G401.6 (cell line): ENCODE results near the gene WFDC2.

Experiments used
- FAIRE-seq: peaks from 2 replicates; lab custom pipeline; 2012; peaks lifted over from hg19 to GRCh38; lab: Jason Lieb, UNC

WFDC2 gene

GRCh38 chr20:45469336-45470261 lies at the start of gene WFDC2:
Gene WFDC2 (plus strand): TSS chr20:45469753. CDS start chr20:45469782, 29 bp downstream.
- FAIRE-seq, result no peak

GRCh38 chr20:45420125-45420524 lies 49.4 kb upstream of the WFDC2 start:
- FAIRE-seq, result no peak

- no peak for FAIRE-seq
Observed at GRCh38 chr20:45423700-45424099, 45.9 kb upstream of the WFDC2 start.

- no peak for FAIRE-seq
Observed at GRCh38 chr20:45425561-45425960, 44.0 kb upstream of the WFDC2 start.

- no peak for FAIRE-seq
Observed at GRCh38 chr20:45426320-45427016, 43.1 kb upstream of the WFDC2 start.

- FAIRE-seq, result no peak
Observed at GRCh38 chr20:45427236-45428149, 42.1 kb upstream of the WFDC2 start.

- no peak for FAIRE-seq
Observed at GRCh38 chr20:45429618-45430017, 39.9 kb upstream of the WFDC2 start.

GRCh38 chr20:45432294-45432693 lies 37.3 kb upstream of the WFDC2 start:
- no peak for FAIRE-seq

- FAIRE-seq, result no peak
Observed at GRCh38 chr20:45433316-45433715, 36.2 kb upstream of the WFDC2 start.

GRCh38 chr20:45433976-45434375 lies 35.6 kb upstream of the WFDC2 start:
- FAIRE-seq, result no peak

GRCh38 chr20:45436732-45437485 lies 32.6 kb upstream of the WFDC2 start:
- FAIRE-seq, result peak; percentile 6

- FAIRE-seq, result no peak
Observed at GRCh38 chr20:45440424-45440823, 29.1 kb upstream of the WFDC2 start.

- no peak for FAIRE-seq
Observed at GRCh38 chr20:45440891-45441685, 28.5 kb upstream of the WFDC2 start.

GRCh38 chr20:45441746-45442145 lies 27.8 kb upstream of the WFDC2 start:
- FAIRE-seq, result no peak

- FAIRE-seq, result no peak
Observed at GRCh38 chr20:45444050-45444449, 25.5 kb upstream of the WFDC2 start.

GRCh38 chr20:45445805-45446562 lies 23.6 kb upstream of the WFDC2 start:
- peak; percentile 15 for FAIRE-seq

GRCh38 chr20:45448270-45448669 lies 21.3 kb upstream of the WFDC2 start:
- no peak for FAIRE-seq

- no peak for FAIRE-seq
Observed at GRCh38 chr20:45449528-45449927, 20.0 kb upstream of the WFDC2 start.

- FAIRE-seq, result peak; percentile 40
Observed at GRCh38 chr20:45450097-45450818, 19.3 kb upstream of the WFDC2 start.
